ENCODE measurements around the gene KRTAP9-6.
"Not testable (repeated sequence)": the region's sequence is repeated elsewhere in the genome, so short reads cannot be mapped to it uniquely, and the experiment has no call there.

Gene KRTAP9-6

GRCh38 chr17:41251261-41251660 is 13.9 kb upstream of the KRTAP9-6 start:
- peaks cover 5% of the 10 kb centered on the region for H3K27me3 ChIP-seq (ENCODE audit: insufficient read depth, poor library complexity, severe bottlenecking)
- no peak overlapping the region for H3K27ac ChIP-seq (ENCODE audit: poor library complexity, severe bottlenecking)
- no peaks in the 10 kb centered on the region for H3K36me3 ChIP-seq (ENCODE audit: low read depth)
- DNase-seq (ENCODE audit: low spot score) (no peak), ATAC-seq (ENCODE audit: low read depth) (no peak)
- no peak for TF ChIP-seq CTCF (IDR thresholded peaks at IDR 0.05; ENCODE audit: poor library complexity, severe bottlenecking)
- H3K4me1 ChIP-seq (ENCODE audit: insufficient read depth, poor library complexity, severe bottlenecking), result no peaks in the 10 kb centered on the region
- no peak overlapping the region for H3K4me3 ChIP-seq (ENCODE audit: severe bottlenecking)
- H3K9me3 ChIP-seq (ENCODE audit: severe bottlenecking), result no peaks in the 10 kb centered on the region

- DNase-seq (ENCODE audit: low spot score), result no peak
- no peaks in the 10 kb centered on the region for H3K4me1 ChIP-seq (ENCODE audit: insufficient read depth, poor library complexity, severe bottlenecking)
Observed at GRCh38 chr17:41254861-41255260, 10.3 kb upstream of the KRTAP9-6 start.

GRCh38 chr17:41255381-41256290 is 9.5 kb upstream of the KRTAP9-6 start, which contains the start of gene KRTAP9-9:
Gene KRTAP9-9 (plus strand): TSS chr17:41255384.
- not testable (repeated sequence) for H3K4me1 ChIP-seq (ENCODE audit: insufficient read depth, poor library complexity, severe bottlenecking); H3K4me3 ChIP-seq (ENCODE audit: severe bottlenecking); H3K36me3 ChIP-seq (ENCODE audit: low read depth); H3K27ac ChIP-seq (ENCODE audit: poor library complexity, severe bottlenecking); H3K9me3 ChIP-seq (ENCODE audit: severe bottlenecking); DNase-seq (ENCODE audit: low spot score); ATAC-seq (ENCODE audit: low read depth); H3K27me3 ChIP-seq (ENCODE audit: insufficient read depth, poor library complexity, severe bottlenecking)

More at GRCh38 chr17:41254861-41255260, 10.3 kb upstream of the KRTAP9-6 start:
- Histone ChIP-seq H3K36me3 (ENCODE audit: low read depth) (no peaks in the 10 kb centered on the region), H3K9me3 (ENCODE audit: severe bottlenecking) (no peaks in the 10 kb centered on the region), H3K4me3 (ENCODE audit: severe bottlenecking) (no peak overlapping the region), H3K27ac (ENCODE audit: poor library complexity, severe bottlenecking) (no peak overlapping the region), H3K27me3 (ENCODE audit: insufficient read depth, poor library complexity, severe bottlenecking) (peaks cover 5% of the 10 kb centered on the region)
- no peak for TF ChIP-seq CTCF (IDR thresholded peaks at IDR 0.05; ENCODE audit: poor library complexity, severe bottlenecking)
- no peak for ATAC-seq (ENCODE audit: low read depth)

GRCh38 chr17:41256291-41256685 is 8.9 kb upstream of the KRTAP9-6 start:
- no peak for TF ChIP-seq CTCF (IDR thresholded peaks at IDR 0.05; ENCODE audit: poor library complexity, severe bottlenecking)
- H3K36me3 ChIP-seq (ENCODE audit: low read depth), result no peaks in the 10 kb centered on the region
- peaks cover 5% of the 10 kb centered on the region for H3K27me3 ChIP-seq (ENCODE audit: insufficient read depth, poor library complexity, severe bottlenecking)
- H3K9me3 ChIP-seq (ENCODE audit: severe bottlenecking), result no peaks in the 10 kb centered on the region
- ATAC-seq (ENCODE audit: low read depth) (no peak), DNase-seq (ENCODE audit: low spot score) (no peak)
- H3K27ac ChIP-seq (ENCODE audit: poor library complexity, severe bottlenecking), result no peak overlapping the region
- no peaks in the 10 kb centered on the region for H3K4me1 ChIP-seq (ENCODE audit: insufficient read depth, poor library complexity, severe bottlenecking)
- no peak overlapping the region for H3K4me3 ChIP-seq (ENCODE audit: severe bottlenecking)

- ATAC-seq (ENCODE audit: low read depth), result no peak
- H3K4me1 ChIP-seq (ENCODE audit: insufficient read depth, poor library complexity, severe bottlenecking), result no peaks in the 10 kb centered on the region
- no peaks in the 10 kb centered on the region for H3K36me3 ChIP-seq (ENCODE audit: low read depth)
- no peaks in the 10 kb centered on the region for H3K27me3 ChIP-seq (ENCODE audit: insufficient read depth, poor library complexity, severe bottlenecking)
- no peak for DNase-seq (ENCODE audit: low spot score)
- TF ChIP-seq CTCF (IDR thresholded peaks at IDR 0.05; ENCODE audit: poor library complexity, severe bottlenecking), result no peak
- no peak overlapping the region for H3K27ac ChIP-seq (ENCODE audit: poor library complexity, severe bottlenecking)
- no peaks in the 10 kb centered on the region for H3K9me3 ChIP-seq (ENCODE audit: severe bottlenecking)
- H3K4me3 ChIP-seq (ENCODE audit: severe bottlenecking), result no peak overlapping the region
Observed at GRCh38 chr17:41258406-41258805, 6.8 kb upstream of the KRTAP9-6 start.
